Measurements from ENCODE around the gene STPG3.

Gene STPG3

GRCh38 chr9:137211532-137211931 is 39.6 kb upstream of the STPG3 start:
- H3K4me3 Mint-ChIP-seq = no peak overlapping the region
- H3K27ac Mint-ChIP-seq = no peak overlapping the region
- no peak for DNase-seq

GRCh38 chr9:137212520-137212919 is 38.6 kb upstream of the STPG3 start:
- no peak for TF ChIP-seq CTCF (IDR thresholded peaks at IDR 0.05)
- H3K9me3 Mint-ChIP-seq = no peaks in the 10 kb centered on the region

More at GRCh38 chr9:137211532-137211931, 39.6 kb upstream of the STPG3 start:
- no peaks in the 10 kb centered on the region for H3K9me3 Mint-ChIP-seq
- H3K27me3 Mint-ChIP-seq (ENCODE audit: low read depth, poor library complexity) = no peaks in the 10 kb centered on the region
- peaks cover 14% of the 10 kb centered on the region for H3K36me3 Mint-ChIP-seq (ENCODE audit: low read depth)
- TF ChIP-seq CTCF (IDR thresholded peaks at IDR 0.05) = no peak
- H3K4me1 Mint-ChIP-seq = peaks cover 12% of the 10 kb centered on the region

DNA sequence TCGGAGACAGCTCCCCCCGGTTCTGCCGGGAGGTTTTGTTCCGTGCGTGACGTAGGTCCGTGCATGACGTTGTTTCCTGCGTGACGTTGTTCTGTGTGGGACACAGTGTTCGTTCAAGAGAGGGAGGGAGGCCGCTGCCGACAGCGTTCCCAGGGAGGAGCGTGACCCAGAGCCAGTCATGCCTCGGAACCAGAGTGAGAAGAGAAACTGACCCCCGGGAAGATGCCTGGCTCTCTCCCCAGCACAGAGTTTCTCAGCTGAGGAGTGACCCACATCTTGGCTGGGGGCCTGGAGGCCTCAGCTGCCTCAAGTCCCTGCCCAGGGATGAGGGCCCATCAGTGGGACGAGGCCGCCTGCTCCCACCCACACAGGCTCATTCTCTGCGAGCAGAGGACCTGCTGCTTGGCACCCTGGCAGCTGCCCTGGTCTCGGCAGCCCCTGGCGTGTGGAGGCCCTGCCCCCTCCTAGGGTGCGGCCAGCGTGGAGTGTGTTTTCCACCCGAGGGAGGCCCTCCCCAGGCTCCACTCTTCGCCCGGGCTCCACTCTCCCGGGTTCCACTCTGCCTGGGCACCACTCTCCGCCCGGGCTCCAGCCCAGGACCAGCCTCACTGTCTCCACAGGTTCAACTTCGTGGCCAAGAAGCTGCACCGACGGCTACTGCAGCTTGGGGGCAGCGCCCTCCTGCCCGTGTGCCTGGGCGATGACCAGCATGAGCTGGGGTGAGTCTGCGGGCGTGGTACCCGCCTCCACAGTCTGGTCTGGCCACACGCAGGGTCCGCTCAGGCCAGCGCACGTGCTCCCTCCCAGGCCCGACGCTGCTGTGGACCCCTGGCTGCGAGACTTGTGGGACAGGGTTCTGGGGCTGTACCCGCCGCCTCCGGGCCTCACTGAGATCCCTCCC is 37.7 kb upstream of the STPG3 start:
- no peak for TF ChIP-seq CTCF (IDR thresholded peaks at IDR 0.05)
- DNase-seq = no peak
- peak overlapping the region; percentile 46 for H3K27ac Mint-ChIP-seq
- H3K4me3 Mint-ChIP-seq = no peak overlapping the region
- no peaks in the 10 kb centered on the region for H3K27me3 Mint-ChIP-seq (ENCODE audit: low read depth, poor library complexity)
- H3K36me3 Mint-ChIP-seq (ENCODE audit: low read depth) = peaks cover 4% of the 10 kb centered on the region
- peaks cover 5% of the 10 kb centered on the region for H3K4me1 Mint-ChIP-seq
- H3K9me3 Mint-ChIP-seq = no peaks in the 10 kb centered on the region

More at GRCh38 chr9:137212520-137212919, 38.6 kb upstream of the STPG3 start:
- H3K4me3 Mint-ChIP-seq = no peak overlapping the region
- H3K27me3 Mint-ChIP-seq (ENCODE audit: low read depth, poor library complexity) = no peaks in the 10 kb centered on the region
- no peak overlapping the region for H3K27ac Mint-ChIP-seq
- no peak for DNase-seq
- H3K4me1 Mint-ChIP-seq = peaks cover 7% of the 10 kb centered on the region
- H3K36me3 Mint-ChIP-seq (ENCODE audit: low read depth) = peaks cover 8% of the 10 kb centered on the region

DNA sequence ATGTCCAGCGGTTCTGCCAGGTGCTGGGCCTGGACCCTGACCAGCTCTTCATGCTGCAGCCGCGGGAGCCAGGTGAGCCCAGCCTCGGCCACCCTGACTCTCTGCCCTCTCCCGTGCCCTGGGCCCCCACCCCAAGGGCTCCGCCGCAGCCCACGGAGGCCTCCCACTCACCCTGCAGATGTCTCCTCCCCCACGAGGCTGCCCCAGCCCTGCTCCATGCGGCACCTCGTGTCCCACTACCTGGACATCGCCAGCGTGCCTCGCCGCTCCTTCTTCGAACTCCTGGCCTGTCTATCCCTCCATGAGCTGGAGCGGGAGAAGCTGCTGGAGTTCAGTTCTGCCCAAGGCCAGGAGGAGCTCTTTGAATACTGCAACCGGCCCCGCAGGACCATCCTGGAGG is 36.5 kb upstream of the STPG3 start:
- Mint-ChIP-seq H3K27me3 (ENCODE audit: low read depth, poor library complexity) (no peaks in the 10 kb centered on the region), H3K36me3 (ENCODE audit: low read depth) (peaks cover 4% of the 10 kb centered on the region), H3K4me3 (no peak overlapping the region), H3K4me1 (peaks cover 9% of the 10 kb centered on the region), H3K27ac (no peak overlapping the region), H3K9me3 (no peaks in the 10 kb centered on the region)
- no peak for DNase-seq
- no peak for TF ChIP-seq CTCF (IDR thresholded peaks at IDR 0.05)

- H3K9me3 Mint-ChIP-seq = no peaks in the 10 kb centered on the region
- peaks cover 9% of the 10 kb centered on the region for H3K4me1 Mint-ChIP-seq
- H3K27me3 Mint-ChIP-seq (ENCODE audit: low read depth, poor library complexity) = no peaks in the 10 kb centered on the region
Measured at GRCh38 chr9:137215196-137215986, 35.7 kb upstream of the STPG3 start.

More at GRCh38 chr9:137215196-137215986, 35.7 kb upstream of the STPG3 start:
- H3K36me3 Mint-ChIP-seq (ENCODE audit: low read depth) = peaks cover 4% of the 10 kb centered on the region
- H3K27ac Mint-ChIP-seq = no peak overlapping the region
- DNase-seq = no peak
- TF ChIP-seq CTCF (IDR thresholded peaks at IDR 0.05) = no peak
- no peak overlapping the region for H3K4me3 Mint-ChIP-seq

All from nephron progenitor cell (in vitro differentiated cells).